OCI-LY7 (cell line): ENCODE data around the gene LMX1A. TPM values are rescaled to one million over a fixed set of nuclear protein-coding genes. Genes with fewer than 3 reads are reported as not detected.

Source experiments
- BruUV-seq: library from RNA; stranded (reverse); fragments of 400-500 nt; replicated peaks from 2 replicates; lab custom pipeline; 2021; lab: Mats Ljungman, UMichigan
- CTCF ChIA-PET: fragments of 300-600 bp; sonication (Branson Sonifier 250); formaldehyde crosslinking; loops from one replicate; lab custom pipeline; 2022; ENCODE audit warnings: antibody characterized with exemption; ENCODE audit not compliant: unreplicated experiment; lab: Charles Lee
- POLR2A ChIA-PET: fragments of 300-600 bp; sonication (Branson Sonifier 250); formaldehyde crosslinking; loops from one replicate; lab custom pipeline; 2022; ENCODE audit warnings: antibody characterized with exemption; lab: Charles Lee
- DNase-seq: peaks from one replicate; pipeline ENCODE4 v3.0.0-alpha.2; 2015; ENCODE audit warnings: low spot score
- H2AFZ ChIP-seq: fragments of 200-600 bp; sonication (generic), shearing (Covaris generic); 2 replicates; pipeline ENCODE4 v1.6.1; 2014; ENCODE audit warnings: mild to moderate bottlenecking, antibody characterized with exemption, low read length, moderate library complexity
- H3K27ac ChIP-seq: fragments of 200-600 bp; sonication (generic); 2 replicates; pipeline ENCODE4 v1.5.1; 2014; ENCODE audit warnings: mixed run types, low read depth, mild to moderate bottlenecking, moderate library complexity, low read length, inconsistent platforms; ENCODE audit not compliant: poor library complexity, severe bottlenecking
- H3K36me3 ChIP-seq: fragments of 200-600 bp; sonication (generic); 2 replicates; pipeline ENCODE4 v1.6.1; 2014; ENCODE audit warnings: mild to moderate bottlenecking, antibody characterized with exemption, low read length, moderate library complexity, mixed read lengths; ENCODE audit not compliant: insufficient read depth
- H3K4me1 ChIP-seq: fragments of 200-600 bp; sonication (generic); 2 replicates; pipeline ENCODE4 v1.5.1; 2014; ENCODE audit warnings: mild to moderate bottlenecking, low read length; ENCODE audit not compliant: insufficient read depth, poor library complexity, severe bottlenecking
- H3K4me2 ChIP-seq: fragments of 200-600 bp; sonication (generic); 2 replicates; pipeline ENCODE4 v1.6.1; 2014; ENCODE audit warnings: mild to moderate bottlenecking, low read length
- H3K4me3 ChIP-seq: fragments of 200-600 bp; sonication (generic); 2 replicates; pipeline ENCODE4 v1.5.1; 2014; ENCODE audit warnings: mild to moderate bottlenecking, low read depth, low read length; ENCODE audit not compliant: poor library complexity, severe bottlenecking
- H3K79me2 ChIP-seq: fragments of 200-600 bp; sonication (generic); 2 replicates; pipeline ENCODE4 v1.6.1; 2016; ENCODE audit warnings: low read depth, mild to moderate bottlenecking, low read length, moderate library complexity, mixed read lengths; ENCODE audit not compliant: insufficient read depth
- H3K9me2 ChIP-seq: fragments of 200-600 bp; sonication (generic); 2 replicates; pipeline ENCODE4 v1.6.1; 2016; ENCODE audit warnings: mild to moderate bottlenecking, low read length, mixed read lengths; ENCODE audit not compliant: insufficient read depth
- H3K9me3 ChIP-seq: fragments of 200-600 bp; sonication (generic); 2 replicates; pipeline ENCODE4 v1.6.1; 2014; ENCODE audit warnings: mild to moderate bottlenecking, mixed run types, low read length, mixed read lengths
- H4K20me1 ChIP-seq: fragments of 200-600 bp; sonication (generic); 2 replicates; pipeline ENCODE4 v1.6.1; 2014; ENCODE audit warnings: mild to moderate bottlenecking, antibody characterized with exemption, low read length, moderate library complexity, mixed read lengths; ENCODE audit not compliant: insufficient read depth
- EZH2phosphoT487 ChIP-seq: fragments of 200-600 bp; sonication (generic); IDR thresholded peaks from 2 replicates; pipeline ENCODE4 v1.6.1; 2018; ENCODE audit warnings: low read depth, borderline replicate concordance, mild to moderate bottlenecking, mixed run types, antibody characterized with exemption, low read length, moderate library complexity, mixed read lengths
- intact Hi-C: fragments of 100-400 bp; cut with micrococcal nuclease; formaldehyde crosslinking; loops from one replicate; pipeline ENCODE4 v1.10.0; 2022; ENCODE audit not compliant: unreplicated experiment
- total RNA-seq, 2 experiments: library from RNA; depleted of rRNA in 1 of 2; stranded (reverse); fragments of >200 nt in 1 of 2; shearing (Covaris generic) in 1 of 2; gene quantifications; 2 replicates each; pipeline ENCODE4 v1.2.3, GENCODE V29; 2014 to 2022
- TF ChIP-seq, protein P1 (sequence below): fragments of 200-600 bp; sonication (generic); conservative IDR thresholded peaks from 2 replicates; pipeline ENCODE4 v1.5.1; 2014; ENCODE audit warnings: mild to moderate bottlenecking, antibody characterized with exemption, low read length, moderate library complexity, mixed read lengths

LMX1A gene
- total RNA-seq, 2 experiments from 2014 or later: not detected

DNA sequence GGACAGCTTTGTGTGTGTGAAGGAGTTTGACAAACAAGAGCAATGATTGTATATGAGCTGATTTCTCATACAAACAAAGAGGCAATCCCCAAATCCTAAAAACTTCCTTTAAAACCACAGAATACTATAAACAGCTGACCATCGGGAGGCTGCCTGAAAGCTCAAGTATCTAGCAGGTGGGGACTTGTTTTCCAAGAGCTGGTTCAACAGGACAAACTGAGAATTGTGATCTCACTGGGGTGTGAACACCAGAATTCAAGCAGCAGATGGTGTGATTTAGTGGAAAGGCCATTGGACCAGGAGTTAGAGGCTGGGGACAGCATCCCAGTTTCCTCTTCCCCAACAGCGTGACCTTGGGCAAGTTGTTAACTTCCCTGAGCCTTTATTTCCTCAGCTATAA lies 13.9 kb downstream of the LMX1A start:
- DNase-seq: no peak
- Histone ChIP-seq H3K27ac (no peak overlapping the region), H3K9me2 (no peaks in the 10 kb centered on the region), H3K36me3 (no peaks in the 10 kb centered on the region), H3K79me2 (no peaks in the 10 kb centered on the region), H3K9me3 (no peaks in the 10 kb centered on the region), H3K4me2 (no peak overlapping the region), H2AFZ (no peak overlapping the region), H3K4me3 (no peak overlapping the region), H4K20me1 (no peaks in the 10 kb centered on the region), H3K4me1 (no peaks in the 10 kb centered on the region)
- CTCF ChIA-PET: no interaction called here
- intact Hi-C loops: no loop called here
- no TSS peak for BruUV-seq
- TF ChIP-seq, protein P1, sequence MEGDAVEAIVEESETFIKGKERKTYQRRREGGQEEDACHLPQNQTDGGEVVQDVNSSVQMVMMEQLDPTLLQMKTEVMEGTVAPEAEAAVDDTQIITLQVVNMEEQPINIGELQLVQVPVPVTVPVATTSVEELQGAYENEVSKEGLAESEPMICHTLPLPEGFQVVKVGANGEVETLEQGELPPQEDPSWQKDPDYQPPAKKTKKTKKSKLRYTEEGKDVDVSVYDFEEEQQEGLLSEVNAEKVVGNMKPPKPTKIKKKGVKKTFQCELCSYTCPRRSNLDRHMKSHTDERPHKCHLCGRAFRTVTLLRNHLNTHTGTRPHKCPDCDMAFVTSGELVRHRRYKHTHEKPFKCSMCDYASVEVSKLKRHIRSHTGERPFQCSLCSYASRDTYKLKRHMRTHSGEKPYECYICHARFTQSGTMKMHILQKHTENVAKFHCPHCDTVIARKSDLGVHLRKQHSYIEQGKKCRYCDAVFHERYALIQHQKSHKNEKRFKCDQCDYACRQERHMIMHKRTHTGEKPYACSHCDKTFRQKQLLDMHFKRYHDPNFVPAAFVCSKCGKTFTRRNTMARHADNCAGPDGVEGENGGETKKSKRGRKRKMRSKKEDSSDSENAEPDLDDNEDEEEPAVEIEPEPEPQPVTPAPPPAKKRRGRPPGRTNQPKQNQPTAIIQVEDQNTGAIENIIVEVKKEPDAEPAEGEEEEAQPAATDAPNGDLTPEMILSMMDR: no peak
- TF ChIP-seq EZH2phosphoT487: no peak
- POLR2A ChIA-PET: interaction anchor here (0.7 kb wide), 1 partner anchor 18 kb away, joined by 3 read pairs; no protein-coding TSS in a partner anchor

DNA sequence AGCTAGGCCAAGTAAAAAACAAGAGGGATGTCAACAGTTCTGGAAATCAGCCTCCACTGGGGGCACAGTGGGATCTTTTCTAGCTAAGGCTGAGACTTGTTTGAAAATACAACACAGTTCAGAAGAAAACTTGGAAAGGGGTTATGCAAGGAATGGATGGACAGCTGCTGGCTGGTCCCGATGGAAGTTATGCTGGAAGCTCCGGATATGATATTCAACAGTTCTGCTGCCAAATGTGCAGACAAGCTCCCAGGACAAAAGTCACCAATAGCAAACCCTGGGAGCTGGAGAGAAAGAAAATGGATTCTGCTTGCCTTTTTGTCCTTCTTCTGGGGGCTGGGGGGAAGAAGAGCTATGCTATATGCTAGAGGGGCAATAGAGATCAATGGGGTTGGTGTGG lies 14.3 kb downstream of the LMX1A start:
- ChIA-PET POLR2A (interaction anchor here (0.7 kb wide), 1 partner anchor 19 kb away, joined by 3 read pairs; no protein-coding TSS in a partner anchor), CTCF (no interaction called here)
- BruUV-seq: no TSS peak
- TF ChIP-seq, protein P1: no peak
- TF ChIP-seq EZH2phosphoT487: no peak
- no peak overlapping the region for H3K4me3 ChIP-seq
- no peaks in the 10 kb centered on the region for H3K79me2 ChIP-seq
- H3K9me3 ChIP-seq: no peaks in the 10 kb centered on the region
- H3K4me2 ChIP-seq: no peak overlapping the region
- no peaks in the 10 kb centered on the region for H4K20me1 ChIP-seq
- H3K27ac ChIP-seq: no peak overlapping the region
- no peak overlapping the region for H2AFZ ChIP-seq
- no peaks in the 10 kb centered on the region for H3K4me1 ChIP-seq
- intact Hi-C loops: no loop called here
- DNase-seq: no peak
- H3K9me2 ChIP-seq: no peaks in the 10 kb centered on the region
- H3K36me3 ChIP-seq: no peaks in the 10 kb centered on the region

DNA sequence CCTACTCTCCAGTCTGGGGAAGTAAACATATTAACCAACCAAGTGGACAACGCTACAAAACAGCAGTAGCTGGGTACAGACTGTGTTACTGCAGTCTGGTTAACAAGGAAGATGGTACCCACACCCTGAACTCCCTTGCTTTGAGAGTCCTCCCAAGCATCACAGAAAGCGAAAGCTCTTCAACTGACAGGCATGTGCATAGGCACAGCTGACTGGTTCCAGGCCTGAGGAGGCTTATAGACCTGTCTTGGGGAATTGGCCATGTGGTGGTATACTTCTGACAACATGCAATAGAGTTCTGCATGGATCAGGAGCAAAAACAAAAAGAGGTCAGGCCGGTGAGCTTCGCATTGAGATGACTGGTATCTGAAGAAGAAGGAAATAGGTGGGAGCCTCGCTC lies 17.4 kb downstream of the LMX1A start:
- CTCF ChIA-PET: no interaction called here
- no peaks in the 10 kb centered on the region for H3K36me3 ChIP-seq
- H2AFZ ChIP-seq: no peak overlapping the region
- TF ChIP-seq, protein P1: no peak
- TF ChIP-seq EZH2phosphoT487: no peak
- no peaks in the 10 kb centered on the region for H3K4me1 ChIP-seq
- POLR2A ChIA-PET: no interaction called here
- no TSS peak for BruUV-seq
- H4K20me1 ChIP-seq: no peaks in the 10 kb centered on the region
- H3K4me3 ChIP-seq: no peak overlapping the region
- no peak overlapping the region for H3K27ac ChIP-seq
- intact Hi-C loops: no loop called here
- H3K9me2 ChIP-seq: no peaks in the 10 kb centered on the region
- DNase-seq: no peak
- H3K4me2 ChIP-seq: no peak overlapping the region
- no peaks in the 10 kb centered on the region for H3K79me2 ChIP-seq
- no peaks in the 10 kb centered on the region for H3K9me3 ChIP-seq
